Epithelial cell of proximal tubule (primary cell): ENCODE measurements around the gene EPC2. TPM values are rescaled to one million over a fixed set of nuclear protein-coding genes. Genes with fewer than 3 reads are reported as not detected.

Source experiments
- DNase-seq: peaks from one replicate; pipeline ENCODE4 v3.0.0-alpha.2; 2011; ENCODE audit warnings: low read depth
- H3K4me3 ChIP-seq: 2 replicates; pipeline ENCODE4 v1.5.1; 2011; ENCODE audit warnings: low read depth, mild to moderate bottlenecking, low read length
- CTCF ChIP-seq: conservative IDR thresholded peaks from 2 replicates; pipeline ENCODE4 v1.5.1; 2012; ENCODE audit warnings: low read depth, mild to moderate bottlenecking, low read length
- total RNA-seq: library from RNA; depleted of rRNA; stranded (reverse); fragments of >200 nt; gene quantifications from 2 replicates; pipeline ENCODE4 v1.2.3, GENCODE V29; 2015

EPC2 gene
- total RNA-seq, 1 donor from 2014 or later: 15.3 TPM

GRCh38 chr2:148616662-148617061 is 27.9 kb upstream of the EPC2 start:
- no peak overlapping the region for H3K4me3 ChIP-seq
- DNase-seq: no peak
- TF ChIP-seq CTCF: no peak

GRCh38 chr2:148617219-148617618 is 27.3 kb upstream of the EPC2 start:
- no peak for DNase-seq
- no peak for TF ChIP-seq CTCF
- H3K4me3 ChIP-seq: no peak overlapping the region

- H3K4me3 ChIP-seq: no peak overlapping the region
- no peak for TF ChIP-seq CTCF
- DNase-seq: no peak
Observed at GRCh38 chr2:148619560-148620195, 24.9 kb upstream of the EPC2 start.

- no peak for DNase-seq
- no peak overlapping the region for H3K4me3 ChIP-seq
- no peak for TF ChIP-seq CTCF
Observed at GRCh38 chr2:148622366-148622765, 22.2 kb upstream of the EPC2 start.

- no peak overlapping the region for H3K4me3 ChIP-seq
- no peak for DNase-seq
- no peak for TF ChIP-seq CTCF
Observed at GRCh38 chr2:148623086-148623485, 21.5 kb upstream of the EPC2 start.

- no peak for DNase-seq
- TF ChIP-seq CTCF: no peak
- H3K4me3 ChIP-seq: no peak overlapping the region
Observed at GRCh38 chr2:148627224-148627623, 17.3 kb upstream of the EPC2 start.

- DNase-seq: no peak
- no peak for TF ChIP-seq CTCF
- H3K4me3 ChIP-seq: no peak overlapping the region
Observed at GRCh38 chr2:148634749-148635148, 9.8 kb upstream of the EPC2 start.
